Measurements from ENCODE around the gene THEM5.
A peak's percentile ranks its signal among the peaks of the same experiment; 100 is the strongest.

THEM5 gene

GRCh38 chr1:151814426-151814825, 39.1 kb downstream of the THEM5 start:
- H3K27me3 ChIP-seq (ENCODE audit: insufficient read depth, insufficient read length): peaks cover 3% of the 10 kb centered on the region
- TF ChIP-seq ZNF274 (IDR thresholded peaks at IDR 0.05; ENCODE audit: low read depth, low read length) (no peak), YY1 (IDR thresholded peaks at IDR 0.05; ENCODE audit: insufficient read depth, insufficient read length) (no peak), SUZ12 (IDR thresholded peaks at IDR 0.05; ENCODE audit: extremely low read depth, insufficient read depth, insufficient read length) (no peak)
- no peak for DNase-seq (ENCODE audit: low read depth, low spot score)
- no peaks in the 10 kb centered on the region for H3K36me3 ChIP-seq (ENCODE audit: insufficient read depth, insufficient read length, low read length)
- H3K4me3 ChIP-seq (ENCODE audit: insufficient read length, low read depth): no peak overlapping the region
- H3K4me1 ChIP-seq (ENCODE audit: insufficient read depth, insufficient read length): peaks cover 6% of the 10 kb centered on the region
- no peak overlapping the region for H3K9ac ChIP-seq (ENCODE audit: insufficient read length, low read depth)
- no peaks in the 10 kb centered on the region for H3K9me3 ChIP-seq (ENCODE audit: insufficient read depth, low read length)

GRCh38 chr1:151813271-151813977, 40.1 kb downstream of the THEM5 start:
- no peak for DNase-seq (ENCODE audit: low read depth, low spot score)
- H3K9me3 ChIP-seq (ENCODE audit: insufficient read depth, low read length): no peaks in the 10 kb centered on the region
- H3K27me3 ChIP-seq (ENCODE audit: insufficient read depth, insufficient read length): peaks cover 3% of the 10 kb centered on the region
- H3K4me1 ChIP-seq (ENCODE audit: insufficient read depth, insufficient read length): peaks cover 9% of the 10 kb centered on the region
- no peak for TF ChIP-seq ZNF274 (IDR thresholded peaks at IDR 0.05; ENCODE audit: low read depth, low read length)
- TF ChIP-seq SUZ12 (IDR thresholded peaks at IDR 0.05; ENCODE audit: extremely low read depth, insufficient read depth, insufficient read length): no peak
- no peak for TF ChIP-seq YY1 (IDR thresholded peaks at IDR 0.05; ENCODE audit: insufficient read depth, insufficient read length)
- H3K36me3 ChIP-seq (ENCODE audit: insufficient read depth, insufficient read length, low read length): no peaks in the 10 kb centered on the region
- no peak overlapping the region for H3K9ac ChIP-seq (ENCODE audit: insufficient read length, low read depth)
- H3K4me3 ChIP-seq (ENCODE audit: insufficient read length, low read depth): no peak overlapping the region

DNA sequence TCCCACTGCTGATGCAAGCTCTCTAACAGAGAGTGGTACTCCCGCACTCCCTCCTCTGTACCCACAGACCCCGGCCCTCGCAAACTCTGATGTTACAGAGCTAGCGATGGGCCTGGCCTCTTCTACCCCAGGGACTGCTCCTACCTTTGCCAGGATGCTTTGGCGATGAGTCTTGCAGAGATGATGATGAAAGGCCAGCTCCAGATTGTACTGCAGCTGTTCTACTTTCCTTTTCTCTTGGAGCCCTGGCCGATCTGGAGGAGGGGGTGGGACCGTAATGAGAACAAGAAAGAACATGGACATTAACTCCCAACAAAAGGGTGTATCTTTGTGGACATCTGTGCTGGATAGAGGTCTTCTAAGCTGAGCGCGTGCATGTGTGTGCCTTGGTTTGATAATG, 42.3 kb downstream of the THEM5 start:
- no peak for DNase-seq (ENCODE audit: low read depth, low spot score)
- no peaks in the 10 kb centered on the region for H3K27me3 ChIP-seq (ENCODE audit: insufficient read depth, insufficient read length)
- H3K4me3 ChIP-seq (ENCODE audit: insufficient read length, low read depth): no peak overlapping the region
- H3K9ac ChIP-seq (ENCODE audit: insufficient read length, low read depth): no peak overlapping the region
- TF ChIP-seq YY1 (IDR thresholded peaks at IDR 0.05; ENCODE audit: insufficient read depth, insufficient read length) (no peak), SUZ12 (IDR thresholded peaks at IDR 0.05; ENCODE audit: extremely low read depth, insufficient read depth, insufficient read length) (no peak), ZNF274 (IDR thresholded peaks at IDR 0.05; ENCODE audit: low read depth, low read length) (no peak)
- H3K9me3 ChIP-seq (ENCODE audit: insufficient read depth, low read length): no peaks in the 10 kb centered on the region
- H3K4me1 ChIP-seq (ENCODE audit: insufficient read depth, insufficient read length): peaks cover 9% of the 10 kb centered on the region
- H3K36me3 ChIP-seq (ENCODE audit: insufficient read depth, insufficient read length, low read length): no peaks in the 10 kb centered on the region

- Histone ChIP-seq H3K27me3 (ENCODE audit: insufficient read depth, insufficient read length) (no peaks in the 10 kb centered on the region), H3K9ac (ENCODE audit: insufficient read length, low read depth) (no peak overlapping the region), H3K36me3 (ENCODE audit: insufficient read depth, insufficient read length, low read length) (no peaks in the 10 kb centered on the region), H3K4me1 (ENCODE audit: insufficient read depth, insufficient read length) (peaks cover 5% of the 10 kb centered on the region), H3K4me3 (ENCODE audit: insufficient read length, low read depth) (no peak overlapping the region), H3K9me3 (ENCODE audit: insufficient read depth, low read length) (no peaks in the 10 kb centered on the region)
- TF ChIP-seq ZNF274 (IDR thresholded peaks at IDR 0.05; ENCODE audit: low read depth, low read length) (no peak), YY1 (IDR thresholded peaks at IDR 0.05; ENCODE audit: insufficient read depth, insufficient read length) (no peak), SUZ12 (IDR thresholded peaks at IDR 0.05; ENCODE audit: extremely low read depth, insufficient read depth, insufficient read length) (no peak)
- DNase-seq (ENCODE audit: low read depth, low spot score): peak; percentile 43
Measured at GRCh38 chr1:151809985-151810556, 43.4 kb downstream of the THEM5 start.

DNA sequence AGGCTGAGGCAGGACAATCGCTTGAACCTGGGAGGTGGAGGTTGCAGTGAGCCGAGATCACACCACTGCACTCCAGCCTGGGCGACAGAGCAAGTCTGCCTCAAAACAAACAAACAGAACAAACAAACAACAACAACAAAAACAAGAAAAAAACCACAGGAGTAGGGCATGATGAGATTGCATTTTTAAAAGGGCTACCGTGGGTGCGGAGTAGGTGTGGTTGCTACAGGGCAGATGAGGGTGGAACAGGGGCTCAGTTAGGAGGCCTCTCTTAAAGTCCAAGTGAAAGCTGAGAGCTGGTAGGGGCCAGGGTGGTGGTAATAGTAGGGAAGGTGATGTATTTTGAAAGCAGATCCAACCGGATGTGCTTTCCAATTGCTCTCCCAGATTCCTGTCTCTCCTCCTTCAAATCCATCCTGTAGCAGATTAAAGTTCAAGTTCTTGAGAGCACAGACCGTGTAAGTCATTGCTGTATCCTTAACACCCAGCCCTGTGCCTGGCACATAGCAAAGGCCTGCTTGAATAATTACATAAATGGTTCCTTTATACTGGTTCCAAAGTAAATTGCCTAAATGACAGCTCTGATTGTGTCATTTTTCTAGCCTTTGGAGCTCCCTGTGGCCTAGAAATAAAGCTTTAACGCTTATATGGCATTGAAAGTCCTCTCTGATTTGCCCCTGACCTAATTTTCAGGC, 44.1 kb downstream of the THEM5 start:
- no peak for TF ChIP-seq YY1 (IDR thresholded peaks at IDR 0.05; ENCODE audit: insufficient read depth, insufficient read length)
- TF ChIP-seq SUZ12 (IDR thresholded peaks at IDR 0.05; ENCODE audit: extremely low read depth, insufficient read depth, insufficient read length): no peak
- TF ChIP-seq ZNF274 (IDR thresholded peaks at IDR 0.05; ENCODE audit: low read depth, low read length): no peak
- Histone ChIP-seq H3K4me1 (ENCODE audit: insufficient read depth, insufficient read length) (peaks cover 3% of the 10 kb centered on the region), H3K9ac (ENCODE audit: insufficient read length, low read depth) (no peak overlapping the region), H3K36me3 (ENCODE audit: insufficient read depth, insufficient read length, low read length) (no peaks in the 10 kb centered on the region), H3K4me3 (ENCODE audit: insufficient read length, low read depth) (no peak overlapping the region), H3K27me3 (ENCODE audit: insufficient read depth, insufficient read length) (no peaks in the 10 kb centered on the region), H3K9me3 (ENCODE audit: insufficient read depth, low read length) (no peaks in the 10 kb centered on the region)
- no peak for DNase-seq (ENCODE audit: low read depth, low spot score)

GRCh38 chr1:151807766-151808165, 45.7 kb downstream of the THEM5 start:
- no peaks in the 10 kb centered on the region for H3K36me3 ChIP-seq (ENCODE audit: insufficient read depth, insufficient read length, low read length)
- no peaks in the 10 kb centered on the region for H3K27me3 ChIP-seq (ENCODE audit: insufficient read depth, insufficient read length)
- H3K4me3 ChIP-seq (ENCODE audit: insufficient read length, low read depth): no peak overlapping the region
- no peak overlapping the region for H3K9ac ChIP-seq (ENCODE audit: insufficient read length, low read depth)
- H3K9me3 ChIP-seq (ENCODE audit: insufficient read depth, low read length): no peaks in the 10 kb centered on the region
- peaks cover 3% of the 10 kb centered on the region for H3K4me1 ChIP-seq (ENCODE audit: insufficient read depth, insufficient read length)
- no peak for DNase-seq (ENCODE audit: low read depth, low spot score)
- TF ChIP-seq ZNF274 (IDR thresholded peaks at IDR 0.05; ENCODE audit: low read depth, low read length) (no peak), YY1 (IDR thresholded peaks at IDR 0.05; ENCODE audit: insufficient read depth, insufficient read length) (no peak), SUZ12 (IDR thresholded peaks at IDR 0.05; ENCODE audit: extremely low read depth, insufficient read depth, insufficient read length) (no peak)

GRCh38 chr1:151807131-151807530, 46.4 kb downstream of the THEM5 start:
- no peak for DNase-seq (ENCODE audit: low read depth, low spot score)
- Histone ChIP-seq H3K27me3 (ENCODE audit: insufficient read depth, insufficient read length) (no peaks in the 10 kb centered on the region), H3K4me3 (ENCODE audit: insufficient read length, low read depth) (no peak overlapping the region), H3K9me3 (ENCODE audit: insufficient read depth, low read length) (no peaks in the 10 kb centered on the region), H3K36me3 (ENCODE audit: insufficient read depth, insufficient read length, low read length) (no peaks in the 10 kb centered on the region), H3K4me1 (ENCODE audit: insufficient read depth, insufficient read length) (peaks cover 3% of the 10 kb centered on the region), H3K9ac (ENCODE audit: insufficient read length, low read depth) (no peak overlapping the region)
- no peak for TF ChIP-seq YY1 (IDR thresholded peaks at IDR 0.05; ENCODE audit: insufficient read depth, insufficient read length)
- no peak for TF ChIP-seq SUZ12 (IDR thresholded peaks at IDR 0.05; ENCODE audit: extremely low read depth, insufficient read depth, insufficient read length)
- TF ChIP-seq ZNF274 (IDR thresholded peaks at IDR 0.05; ENCODE audit: low read depth, low read length): no peak

Measured in NT2/D1 (cell line).